HG02840 (cell line): ENCODE data around the gene ADK.
"Not testable (repeated sequence)": the region's sequence is repeated elsewhere in the genome, so short reads cannot be mapped to it uniquely, and the experiment has no call there.

Source experiments
- ATAC-seq: cut with Tn5 transposase; IDR thresholded peaks from one replicate; pipeline ENCODE4 v1.9.1; 2021; ENCODE audit warnings: mild to moderate bottlenecking, moderate library complexity, moderate number of reproducible peaks; ENCODE audit not compliant: unreplicated experiment, low FRiP score

The ADK gene

GRCh38 chr10:74150990-74151878 lies at the start of gene ADK:
Gene ADK (plus strand): TSS chr10:74151221. CDS start chr10:74151279, 58 bp downstream.
- ATAC-seq, result peak; percentile 78

- no peak for ATAC-seq
Observed at GRCh38 chr10:74103560-74104258, 47.3 kb upstream of the ADK start.

GRCh38 chr10:74104480-74104879 lies 46.5 kb upstream of the ADK start:
- ATAC-seq, result no peak

GRCh38 chr10:74104996-74105395 lies 46.0 kb upstream of the ADK start:
- no peak for ATAC-seq

GRCh38 chr10:74107391-74107790 lies 43.6 kb upstream of the ADK start:
- ATAC-seq, result no peak

- no peak for ATAC-seq
Observed at GRCh38 chr10:74109452-74109851, 41.6 kb upstream of the ADK start.

GRCh38 chr10:74110120-74110519 lies 40.9 kb upstream of the ADK start:
- ATAC-seq, result no peak

GRCh38 chr10:74111799-74112198 lies 39.2 kb upstream of the ADK start:
- ATAC-seq, result no peak

GRCh38 chr10:74113546-74113945 lies 37.5 kb upstream of the ADK start:
- no peak for ATAC-seq

- ATAC-seq, result no peak
Observed at GRCh38 chr10:74114041-74114448, 37.0 kb upstream of the ADK start.

- ATAC-seq, result no peak
Observed at GRCh38 chr10:74117738-74118137, 33.3 kb upstream of the ADK start.

- no peak for ATAC-seq
Observed at GRCh38 chr10:74118804-74119203, 32.2 kb upstream of the ADK start.

- ATAC-seq, result no peak
Observed at GRCh38 chr10:74120911-74121310, 30.1 kb upstream of the ADK start.

GRCh38 chr10:74121368-74121767 lies 29.7 kb upstream of the ADK start:
- no peak for ATAC-seq

- ATAC-seq, result no peak
Observed at GRCh38 chr10:74122060-74122459, 29.0 kb upstream of the ADK start.

- ATAC-seq, result no peak
Observed at GRCh38 chr10:74123081-74123480, 27.9 kb upstream of the ADK start.

GRCh38 chr10:74133923-74134820 lies 16.8 kb upstream of the ADK start:
- no peak for ATAC-seq

- no peak for ATAC-seq
Observed at GRCh38 chr10:74135452-74135851, 15.6 kb upstream of the ADK start.

GRCh38 chr10:74137992-74138391 lies 13.0 kb upstream of the ADK start:
- no peak for ATAC-seq

- ATAC-seq, result not testable (repeated sequence)
Observed at GRCh38 chr10:74138596-74138995, 12.4 kb upstream of the ADK start.

GRCh38 chr10:74139981-74140380 lies 11.0 kb upstream of the ADK start:
- ATAC-seq, result no peak
